ENCODE results near the gene ZNF610.

- TF ChIP-seq EZH2 (IDR thresholded peaks at IDR 0.05; ENCODE audit: insufficient read depth, low read length): no peak
- TF ChIP-seq, protein P1, sequence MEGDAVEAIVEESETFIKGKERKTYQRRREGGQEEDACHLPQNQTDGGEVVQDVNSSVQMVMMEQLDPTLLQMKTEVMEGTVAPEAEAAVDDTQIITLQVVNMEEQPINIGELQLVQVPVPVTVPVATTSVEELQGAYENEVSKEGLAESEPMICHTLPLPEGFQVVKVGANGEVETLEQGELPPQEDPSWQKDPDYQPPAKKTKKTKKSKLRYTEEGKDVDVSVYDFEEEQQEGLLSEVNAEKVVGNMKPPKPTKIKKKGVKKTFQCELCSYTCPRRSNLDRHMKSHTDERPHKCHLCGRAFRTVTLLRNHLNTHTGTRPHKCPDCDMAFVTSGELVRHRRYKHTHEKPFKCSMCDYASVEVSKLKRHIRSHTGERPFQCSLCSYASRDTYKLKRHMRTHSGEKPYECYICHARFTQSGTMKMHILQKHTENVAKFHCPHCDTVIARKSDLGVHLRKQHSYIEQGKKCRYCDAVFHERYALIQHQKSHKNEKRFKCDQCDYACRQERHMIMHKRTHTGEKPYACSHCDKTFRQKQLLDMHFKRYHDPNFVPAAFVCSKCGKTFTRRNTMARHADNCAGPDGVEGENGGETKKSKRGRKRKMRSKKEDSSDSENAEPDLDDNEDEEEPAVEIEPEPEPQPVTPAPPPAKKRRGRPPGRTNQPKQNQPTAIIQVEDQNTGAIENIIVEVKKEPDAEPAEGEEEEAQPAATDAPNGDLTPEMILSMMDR (IDR thresholded peaks at IDR 0.05; ENCODE audit: insufficient read depth, low read depth, low read length): no peak
Measured at GRCh38 chr19:52297601-52298364, 38.3 kb upstream of the ZNF610 start.
